K562 (cell line): ENCODE results near the gene CMIP. TPM values are rescaled to one million over a fixed set of nuclear protein-coding genes. Genes with fewer than 3 reads are reported as not detected.

ENCODE experiments used
- ATAC-seq: fragments of 200-7000 bp; cut with Tn5 transposase; 3 replicates; pipeline ENCODE4 v1.9.1; 2020; ENCODE audit warnings: moderate library complexity
- BruUV-seq: library from RNA; stranded (reverse); fragments of 400-500 nt; replicated peaks from 2 replicates; lab custom pipeline; 2021; lab: Mats Ljungman, UMichigan
- CTCF ChIA-PET: fragments of 300-600 bp; formaldehyde crosslinking; extraction: SDS; loops from one replicate; lab custom pipeline; 2021; ENCODE audit warnings: low intra/inter-chr PET ratio; lab: Yijun Ruan, JAX
- POLR2A ChIA-PET: fragments of 300-600, 350-650 bp; sonication (Branson Sonifier 250); formaldehyde crosslinking; extraction: SDS; loops from one replicate; lab custom pipeline; 2021; ENCODE audit warnings: antibody characterized with exemption, inconsistent platforms; lab: Yijun Ruan, JAX
- DNase-seq, 4 experiments: peaks; one replicate each; pipeline versions ENCODE4 v3.0.0 to v3.0.0-alpha.2; 2011 to 2018; ENCODE audit warnings: low spot score in 3 of 4, mixed read lengths in 3 of 4; ENCODE audit errors: extremely low read depth in 1 of 4
- FAIRE-seq: peaks from 2 replicates; lab custom pipeline; 2011; peaks lifted over from hg19 to GRCh38; lab: Jason Lieb, UNC
- H2AFZ ChIP-seq: 2 replicates; pipeline ENCODE4 v1.6.0; 2011; ENCODE audit warnings: low read depth, low read length, control low read depth, inconsistent platforms
- H3K27ac ChIP-seq: fragments of 200-600 bp; 3 replicates; pipeline ENCODE4 v1.8.0; 2011; ENCODE audit warnings: low read depth, mild to moderate bottlenecking, control low read depth, inconsistent platforms, low read length, moderate library complexity, mixed read lengths; ENCODE audit errors: extremely low read depth
- H3K27me3 ChIP-seq, 2 experiments: fragments of 300-600 bp in 1 of 2; 2 replicates in 1 of 2; 3 replicates in 1 of 2; pipeline versions ENCODE4 v1.6.0 to v1.8.0; 2011; ENCODE audit warnings: inconsistent platforms in 2 of 2, low read length in 2 of 2, mild to moderate bottlenecking in 1 of 2, mixed read lengths in 1 of 2, moderate library complexity in 1 of 2; ENCODE audit not compliant: control insufficient read depth in 2 of 2, insufficient read depth in 2 of 2
- H3K36me3 ChIP-seq: fragments of 300-600 bp; 3 replicates; pipeline ENCODE4 v1.8.0; 2011; ENCODE audit warnings: mild to moderate bottlenecking, low read length, inconsistent platforms; ENCODE audit not compliant: control insufficient read depth, insufficient read depth
- H3K4me1 ChIP-seq, 2 experiments: fragments of 200-600 bp in 1 of 2; replicated peaks in 1 of 2; 2 replicates in 1 of 2; 3 replicates in 1 of 2; pipeline versions ENCODE4 v1.5.1 to v1.8.0; 2011; ENCODE audit warnings: inconsistent platforms in 2 of 2, low read length in 2 of 2, mild to moderate bottlenecking in 1 of 2, mixed read lengths in 1 of 2, moderate library complexity in 1 of 2; ENCODE audit not compliant: control insufficient read depth in 2 of 2, insufficient read depth in 2 of 2
- H3K4me2 ChIP-seq: 2 replicates; pipeline ENCODE4 v1.6.1; 2011; ENCODE audit warnings: low read length, control low read depth, inconsistent platforms, mixed read lengths; ENCODE audit not compliant: insufficient read depth
- H3K4me3 ChIP-seq: fragments of 200-600 bp; sonication (generic), shearing (Covaris generic); 2 replicates; pipeline ENCODE4 v1.5.1; 2016; ENCODE audit warnings: control low read depth, inconsistent platforms
- H3K79me2 ChIP-seq: fragments of 200-600 bp; 3 replicates; pipeline ENCODE4 v1.8.0; 2011; ENCODE audit warnings: low read length, inconsistent platforms; ENCODE audit not compliant: control insufficient read depth, insufficient read depth
- H3K9ac ChIP-seq, 2 experiments: 2 replicates each; pipeline versions ENCODE4 v1.6.0 to v1.6.1; 2011; ENCODE audit warnings: low read depth in 2 of 2, low read length in 2 of 2, control low read depth in 1 of 2, inconsistent platforms in 1 of 2, mild to moderate bottlenecking in 1 of 2, mixed read lengths in 1 of 2; ENCODE audit not compliant: insufficient read depth in 1 of 2
- H3K9me1 ChIP-seq: one replicate; pipeline ENCODE4 v1.6.0; 2011; ENCODE audit warnings: inconsistent platforms, mild to moderate bottlenecking, low read length, moderate library complexity; ENCODE audit not compliant: control insufficient read depth, insufficient read depth
- H3K9me3 ChIP-seq: replicated peaks from 2 replicates; pipeline ENCODE4 v1.5.1; 2011; ENCODE audit warnings: low read depth, low read length, inconsistent platforms; ENCODE audit not compliant: control insufficient read depth, insufficient read depth
- H4K20me1 ChIP-seq: replicated peaks from 2 replicates; pipeline ENCODE4 v1.6.1; 2011; ENCODE audit warnings: low read length, inconsistent platforms, mixed read lengths; ENCODE audit not compliant: control insufficient read depth, insufficient read depth
- BCOR ChIP-seq: fragments of 450-650 bp; IDR thresholded peaks from 2 replicates; pipeline ENCODE4 v1.6.1; 2016
- COPS2 ChIP-seq: fragments of 450-650 bp; conservative IDR thresholded peaks from 2 replicates; pipeline ENCODE4 v1.6.1; 2016; ENCODE audit warnings: mild to moderate bottlenecking, moderate library complexity
- E2F6 ChIP-seq, 2 experiments: IDR thresholded peaks; 2 replicates each; pipeline ENCODE4 v1.6.1; 2011; ENCODE audit warnings: borderline replicate concordance in 1 of 2, control low read depth in 1 of 2, low read depth in 1 of 2, low read length in 1 of 2, mild to moderate bottlenecking in 1 of 2, mixed read lengths in 1 of 2, moderate library complexity in 1 of 2; ENCODE audit not compliant: insufficient read depth in 1 of 2, insufficient read length in 1 of 2, poor library complexity in 1 of 2, severe bottlenecking in 1 of 2; ENCODE audit errors: extremely low read depth in 1 of 2
- HIVEP1 ChIP-seq: fragments of 250-450 bp; sonication (Bioruptor Pico); IDR thresholded peaks from 2 replicates; pipeline ENCODE4 v1.4.0; 2020; ENCODE audit warnings: mild to moderate bottlenecking
- MAFK ChIP-seq: IDR thresholded peaks from 2 replicates; pipeline ENCODE4 v1.6.1; 2011; ENCODE audit warnings: low read length, improper control_type of control experiment
- MAX ChIP-seq: sonication (generic); formaldehyde crosslinking; IDR thresholded peaks from 2 replicates; pipeline ENCODE4 v1.9.0; 2022; ENCODE audit warnings: mild to moderate bottlenecking, missing genetic modification reagents
- NR2C2 ChIP-seq, 2 experiments: fragments of 200-800 bp in 1 of 2; sonication (Bioruptor generic) in 1 of 2; sonication (generic) in 1 of 2; formaldehyde crosslinking in 1 of 2; IDR thresholded peaks; 2 replicates each; pipeline versions ENCODE4 v1.6.1 to v1.8.0; 2016 to 2022; ENCODE audit warnings: mild to moderate bottlenecking in 1 of 2, missing compliant biosample characterization in 1 of 2, missing genetic modification characterization in 1 of 2, missing genetic modification reagents in 1 of 2
- RBBP5 ChIP-seq: fragments of 200-600 bp; sonication (generic); IDR thresholded peaks from 2 replicates; pipeline ENCODE4 v1.6.1; 2012; ENCODE audit warnings: borderline replicate concordance, mild to moderate bottlenecking, low read length, control low read depth, inconsistent platforms; ENCODE audit not compliant: insufficient read depth, poor library complexity, severe bottlenecking
- UBTF ChIP-seq, 2 experiments: IDR thresholded peaks; 2 replicates each; pipeline ENCODE4 v1.6.1; 2012; ENCODE audit warnings: improper control_type of control experiment in 2 of 2, low read depth in 2 of 2, low read length in 2 of 2, borderline replicate concordance in 1 of 2
- ZNF561 ChIP-seq: fragments of 450-650 bp; formaldehyde crosslinking; conservative IDR thresholded peaks from 2 replicates; pipeline ENCODE4 v1.4.0; 2020; ENCODE audit warnings: mild to moderate bottlenecking, moderate library complexity
- ZNF766 ChIP-seq: fragments of 200-800 bp; sonication (Bioruptor generic); conservative IDR thresholded peaks from 2 replicates; pipeline ENCODE4 v1.6.1; 2016; ENCODE audit warnings: missing genetic modification characterization, missing compliant biosample characterization
- WGBS: fragments of 100-300 bp; shearing (Covaris generic); methylation state at CpG from one replicate; pipeline ENCODE4 v1.1.6; 2016; ENCODE audit warnings: low coverage, mixed read lengths; ENCODE audit not compliant: insufficient coverage; ENCODE audit errors: missing lambda C conversion rate; 5-methylcytosine and 5-hydroxymethylcytosine counted together
- in situ Hi-C: fragments of 300-500 bp; cut with MboI; formaldehyde crosslinking; loops from 4 replicates; pipeline ENCODE4 v1.15.0; 2018; ENCODE audit warnings: inconsistent platforms, mixed read lengths
- intact Hi-C: fragments of 100-400 bp; cut with micrococcal nuclease; formaldehyde crosslinking; loops from 2 replicates; pipeline ENCODE4 v1.14.2; 2022
- polyA plus RNA-seq, 8 experiments: library from polyadenylated mRNA; depleted of rRNA in 4 of 8; stranded (reverse) in 5 of 8; unstranded in 3 of 8; fragments of >200 nt; fragmentation: Nextera tagmentation in 2 of 8; fragmentation: Illumina TruSeq in 1 of 8; extraction: Ambion mirVana in 2 of 8; extraction: Trizol in 1 of 8; gene quantifications; 2 replicates each; pipeline versions ENCODE4 v1.2.1 to v1.2.3, GENCODE V29; 2011 to 2014; ENCODE audit warnings: inconsistent platforms in 1 of 8, missing spikeins in 1 of 8
- total RNA-seq, 7 experiments: library from RNA; depleted of rRNA in 6 of 7; stranded (reverse); fragments of >200 nt in 6 of 7; fragmentation: Illumina TruSeq in 2 of 7; extraction: Trizol in 2 of 7; gene quantifications; 2 replicates each; pipeline versions ENCODE4 v1.2.1 to v1.2.3, GENCODE V29; 2011 to 2021; ENCODE audit warnings: low replicate concordance in 1 of 7

CMIP gene
- total and polyA plus RNA-seq, 9 of the 15 experiments (the other 6 are each of a cell fraction or from before 2014, with no cell fraction given), result 0.94 to 82.5 (median 10.3) TPM

GRCh38 chr16:81446907-81447268 is 2.3 kb downstream of the CMIP start:
- peaks cover 24% of the 10 kb centered on the region for H4K20me1 ChIP-seq
- no peak for ATAC-seq
- in situ Hi-C loops, result no loop called here
- peak overlapping the region; percentile 67 to 95 for H3K9ac ChIP-seq
- TF ChIP-seq UBTF (IDR thresholded peaks at IDR 0.05; ENCODE audit: borderline replicate concordance in 1 of 2, low read depth in 2 of 2, low read length in 2 of 2), result 0 out of 4 replicates have a peak, but pooled peaks of 1 of the 2 experiments have one; percentile 22
- no peak for TF ChIP-seq NR2C2 (CRISPR knock-in tag; IDR thresholded peaks at IDR 0.05)
- 0 out of 2 replicates have a peak, but pooled peaks have one; percentile 16 for TF ChIP-seq NR2C2 (tag; IDR thresholded peaks at IDR 0.05)
- TF ChIP-seq COPS2, result no peak
- TF ChIP-seq MAX (CRISPR knock-in tag), result 0 out of 2 replicates have a peak, but pooled peaks have one; percentile 6
- TF ChIP-seq ZNF766 (CRISPR knock-in tag), result no peak
- peak; percentile 67 for TF ChIP-seq RBBP5
- TF ChIP-seq ZNF561 (CRISPR knock-in tag), result no peak
- 0 out of 2 replicates have a peak, but pooled peaks have one; percentile 6 for TF ChIP-seq MAFK
- no peak for TF ChIP-seq HIVEP1
- TF ChIP-seq BCOR, result no peak
- peak in 1 of 2 experiments; percentile 34 for TF ChIP-seq E2F6 (IDR thresholded peaks at IDR 0.05; ENCODE audit: borderline replicate concordance in 1 of 2, extremely low read depth in 1 of 2, insufficient read depth in 1 of 2, insufficient read length in 1 of 2, low read depth in 1 of 2, low read length in 1 of 2, poor library complexity in 1 of 2, severe bottlenecking in 1 of 2)
- TF ChIP-seq, all 486 proteins: peak for 6
- peaks cover 69% of the 10 kb centered on the region for H3K79me2 ChIP-seq
- intact Hi-C loops, result loop anchor here (5.0 kb wide), 1 partner anchor 35 kb away; no protein-coding TSS in a partner anchor
- no TSS peak for BruUV-seq
- 12% methylated on average over 13 of the region's 14 CpGs for WGBS
- no peak overlapping the region for H2AFZ ChIP-seq
- H3K9me3 ChIP-seq, result peaks cover 5% of the 10 kb centered on the region; the same call in 1 of the 2 replicates
- peak overlapping the region; percentile 97 for H3K4me2 ChIP-seq
- H3K36me3 ChIP-seq, result peaks cover 13% of the 10 kb centered on the region; the same call in 2 of the 3 replicates
- H3K4me1 ChIP-seq, result peaks cover 50 to 53% of the 10 kb centered on the region in 2 experiments
- ChIA-PET CTCF (no interaction called here), POLR2A (interaction anchor here (0.7 to 1.1 kb wide), 3 partner anchors 30 to 52 kb away, joined by 3 to 4 read pairs (median 3); no protein-coding TSS in a partner anchor)
- DNase-seq, result peak in 1 of 4 experiments; percentile 49
- peaks cover 14 to 21% of the 10 kb centered on the region in 2 experiments for H3K27me3 ChIP-seq
- H3K27ac ChIP-seq, result peak overlapping the region; percentile 70
- no peak for FAIRE-seq
- H3K9me1 ChIP-seq, result peaks cover 3% of the 10 kb centered on the region
- peak overlapping the region; percentile 54 for H3K4me3 ChIP-seq
